LNCaP clone FGC (cell line): Measurements from ENCODE around the gene HACE1.

Experiments
- DNase-seq: peaks from one replicate; pipeline ENCODE4 v3.0.0-alpha.2; 2011; ENCODE audit warnings: low read depth
- H3K4me3 ChIP-seq: 2 replicates; pipeline ENCODE4 v1.5.1; 2011; ENCODE audit warnings: mild to moderate bottlenecking, low read depth, low read length, control low read depth
- CTCF ChIP-seq: IDR thresholded peaks from 2 replicates; pipeline ENCODE4 v1.5.1; 2012; ENCODE audit warnings: mild to moderate bottlenecking; ENCODE audit not compliant: control insufficient read depth, insufficient read depth; ENCODE audit errors: extremely low read depth

Gene HACE1

GRCh38 chr6:104736545-104736944 is 123.2 kb downstream of the HACE1 start:
- no peak for DNase-seq
- TF ChIP-seq CTCF: no peak

GRCh38 chr6:104730450-104730849 is 129.3 kb downstream of the HACE1 start:
- H3K4me3 ChIP-seq: no peak overlapping the region
- no peak for TF ChIP-seq CTCF
- DNase-seq: no peak

More at GRCh38 chr6:104736545-104736944, 123.2 kb downstream of the HACE1 start:
- no peak overlapping the region for H3K4me3 ChIP-seq

GRCh38 chr6:104729433-104729832 is 130.3 kb downstream of the HACE1 start:
- TF ChIP-seq CTCF: no peak
- no peak for DNase-seq
- no peak overlapping the region for H3K4me3 ChIP-seq

- TF ChIP-seq CTCF: no peak
- H3K4me3 ChIP-seq: no peak overlapping the region
- no peak for DNase-seq
These were observed 131.3 kb downstream of the HACE1 start for GRCh38 chr6:104728448-104728847.

GRCh38 chr6:104718672-104719071 is 141.0 kb downstream of the HACE1 start:
- no peak overlapping the region for H3K4me3 ChIP-seq
- no peak for DNase-seq
- no peak for TF ChIP-seq CTCF

GRCh38 chr6:104716858-104717257 is 142.9 kb downstream of the HACE1 start:
- TF ChIP-seq CTCF: no peak
- H3K4me3 ChIP-seq: no peak overlapping the region
- no peak for DNase-seq

GRCh38 chr6:104714796-104715195 is 144.9 kb downstream of the HACE1 start:
- TF ChIP-seq CTCF: no peak
- H3K4me3 ChIP-seq: no peak overlapping the region
- no peak for DNase-seq
